Measurements from ENCODE around the gene MYADML2. TPM values are rescaled to one million over a fixed set of nuclear protein-coding genes. Genes with fewer than 3 reads are reported as not detected.

Gene MYADML2
- total RNA-seq, 1 experiment from 2014 or later = 0.22 TPM

- H3K56ac ChIP-seq (ENCODE audit: insufficient read length, low read depth, low read length) = no peak within 1 kb of the TSS
- Mint-ChIP-seq H3K4me1 (peaks cover 0 to 2% of the 10 kb centered on the region in 2 experiments; a peak in 2 of 4 replicates), H3K36me3 (ENCODE audit: insufficient read depth in 1 of 3, low read depth in 3 of 3) (peaks cover 15 to 45% (median 36%) of the 10 kb centered on the region in 3 experiments; a peak in 6 of 7 replicates), H3K27me3 (ENCODE audit: low read depth) (no peaks in the 10 kb centered on the region), H3K9me3 (no peaks in the 10 kb centered on the region), H3K4me3 (peak within 1 kb of the TSS; percentile 79 to 92), H3K27ac (peak within 1 kb of the TSS in 1 of 3 experiments; percentile 27; a peak in 1 of 7 replicates)
- H3K14ac ChIP-seq (ENCODE audit: insufficient read depth, low read length) = no peak within 1 kb of the TSS
- peak; percentile 38; the same call in 2 of the 3 replicates for TF ChIP-seq CTCF (conservative IDR thresholded peaks at IDR 0.05)
- no peaks in the 10 kb centered on the region for H3K27me3 ChIP-seq (ENCODE audit: insufficient read depth, low read length)
- H2BK120ac ChIP-seq (ENCODE audit: low read depth, low read length, poor library complexity, severe bottlenecking) = no peak within 1 kb of the TSS
- H2BK20ac ChIP-seq (ENCODE audit: low read depth, low read length, poor library complexity, severe bottlenecking) = no peak within 1 kb of the TSS
- no peak within 1 kb of the TSS for H3K18ac ChIP-seq (ENCODE audit: insufficient read length, low read depth, low read length)
- no peak within 1 kb of the TSS; the same call in 1 of the 2 replicates for H2BK15ac ChIP-seq (ENCODE audit: low read depth, low read length)
- no peak within 1 kb of the TSS for H3T11ph ChIP-seq (ENCODE audit: low read length)
- no peak within 1 kb of the TSS for H2AK5ac ChIP-seq (ENCODE audit: insufficient read length, low read length)
- H3K4me1 ChIP-seq (ENCODE audit: insufficient read depth, low read length) = no peaks in the 10 kb centered on the region
- no peaks in the 10 kb centered on the region for H3K9me3 ChIP-seq (ENCODE audit: control insufficient read depth, low read depth, low read length)
- no peaks in the 10 kb centered on the region for H3K79me2 ChIP-seq (ENCODE audit: insufficient read depth, low read length)
- no peaks in the 10 kb centered on the region for H3K79me1 ChIP-seq (ENCODE audit: insufficient read depth, low read depth, low read length, poor library complexity, severe bottlenecking)
- no peak within 1 kb of the TSS for H2AFZ ChIP-seq (ENCODE audit: low read length)
- WGBS (ENCODE audit: extremely low coverage, insufficient read length, low lambda C conversion rate) = no CpG with 5 or more reads among the region's 84 CpGs
- peak within 1 kb of the TSS; percentile 21 for H3K9ac ChIP-seq (ENCODE audit: extremely low read depth, insufficient read length, low read length)
- H4K91ac ChIP-seq (ENCODE audit: insufficient read length, low read depth, low read length) = no peak within 1 kb of the TSS
- H4K8ac ChIP-seq (replicated peaks; ENCODE audit: insufficient read length, low read depth, low read length) = no peak within 1 kb of the TSS
- no peak within 1 kb of the TSS for H4K5ac ChIP-seq (ENCODE audit: insufficient read length, low read depth, low read length)
- H2BK5ac ChIP-seq (ENCODE audit: insufficient read length, low read length) = no peak within 1 kb of the TSS
- no peak within 1 kb of the TSS for H3K4ac ChIP-seq (ENCODE audit: low read depth, low read length)
- no peak within 1 kb of the TSS for H3K23ac ChIP-seq (ENCODE audit: insufficient read length, low read depth, low read length)
- H3K23me2 ChIP-seq (ENCODE audit: insufficient read length, low read depth, low read length, poor library complexity, severe bottlenecking) = peaks cover 6% of the 10 kb centered on the region
- peak; percentile 97 for DNase-seq
- no peaks in the 10 kb centered on the region for H4K20me1 ChIP-seq (ENCODE audit: control insufficient read depth, insufficient read depth, insufficient read length)
- H2BK12ac ChIP-seq (ENCODE audit: insufficient read length, low read depth, low read length) = no peak within 1 kb of the TSS
- peak within 1 kb of the TSS; percentile 48 for H3K4me2 ChIP-seq (ENCODE audit: insufficient read depth, insufficient read length, low read length)
- no peak within 1 kb of the TSS for H3K27ac ChIP-seq (ENCODE audit: insufficient read length, low read depth, low read length)
Observed at GRCh38 chr17:81911277-81911961, 35.6 kb downstream of the MYADML2 start, which contains the start of gene PCYT2. Gene PCYT2 (minus strand): TSS chr17:81911399. CDS start chr17:81911355, 44 bp downstream.

Data from H9 (cell line).